Mesothelial cell of epicardium (in vitro differentiated cells): ENCODE data around the gene PRPF40A. TPM values are rescaled to one million over a fixed set of nuclear protein-coding genes. Genes with fewer than 3 reads are reported as not detected.

Experiments used
- DNase-seq, 2 experiments: peaks; one replicate each; pipeline ENCODE4 v3.0.0; 2021; ENCODE audit warnings: low spot score in 2 of 2; ENCODE audit not compliant: unreplicated experiment in 2 of 2
- H3K27ac Mint-ChIP-seq: 2 replicates; pipeline ENCODE4 v1.8.0; 2021; ENCODE audit warnings: mixed read lengths
- H3K27me3 Mint-ChIP-seq: 2 replicates; pipeline ENCODE4 v1.8.0; 2021; ENCODE audit warnings: low read depth, mixed read lengths
- H3K36me3 Mint-ChIP-seq: 2 replicates; pipeline ENCODE4 v1.8.0; 2021; ENCODE audit warnings: mixed read lengths
- H3K4me1 Mint-ChIP-seq: 2 replicates; pipeline ENCODE4 v1.8.0; 2021; ENCODE audit warnings: mixed read lengths
- H3K4me3 Mint-ChIP-seq: 2 replicates; pipeline ENCODE4 v1.8.0; 2021; ENCODE audit warnings: mild to moderate bottlenecking, moderate library complexity, mixed read lengths
- H3K9me3 Mint-ChIP-seq: 2 replicates; pipeline ENCODE4 v1.8.0; 2021; ENCODE audit warnings: mixed read lengths
- CTCF ChIP-seq: fragments of 200-600 bp; sonication (generic); IDR thresholded peaks from one replicate; pipeline ENCODE4 v1.5.0; 2021; ENCODE audit warnings: antibody characterized with exemption; ENCODE audit not compliant: unreplicated experiment
- total RNA-seq: library from RNA; stranded (reverse); gene quantifications from 3 replicates; pipeline ENCODE4 v1.2.1, GENCODE V29; 2021

The PRPF40A gene
- total RNA-seq, 1 donor from 2014 or later: 134 TPM

GRCh38 chr2:152657043-152657442 lies 60.2 kb downstream of the PRPF40A start:
- no peaks in the 10 kb centered on the region for H3K9me3 Mint-ChIP-seq
- H3K36me3 Mint-ChIP-seq: peaks cover 20% of the 10 kb centered on the region
- no peak for DNase-seq
- TF ChIP-seq CTCF: no peak
- H3K27me3 Mint-ChIP-seq: no peaks in the 10 kb centered on the region
- H3K27ac Mint-ChIP-seq: no peak overlapping the region
- no peaks in the 10 kb centered on the region for H3K4me1 Mint-ChIP-seq
- H3K4me3 Mint-ChIP-seq: no peak overlapping the region

GRCh38 chr2:152655880-152656279 lies 61.4 kb downstream of the PRPF40A start:
- H3K9me3 Mint-ChIP-seq: no peaks in the 10 kb centered on the region
- no peaks in the 10 kb centered on the region for H3K4me1 Mint-ChIP-seq
- no peak for DNase-seq
- H3K27ac Mint-ChIP-seq: no peak overlapping the region
- no peak for TF ChIP-seq CTCF
- H3K4me3 Mint-ChIP-seq: no peak overlapping the region
- H3K27me3 Mint-ChIP-seq: no peaks in the 10 kb centered on the region
- H3K36me3 Mint-ChIP-seq: peaks cover 18% of the 10 kb centered on the region

- Mint-ChIP-seq H3K36me3 (peaks cover 1% of the 10 kb centered on the region), H3K27ac (peak overlapping the region; percentile 21), H3K9me3 (no peaks in the 10 kb centered on the region), H3K27me3 (no peaks in the 10 kb centered on the region), H3K4me1 (peaks cover 6% of the 10 kb centered on the region), H3K4me3 (no peak overlapping the region)
- no peak for DNase-seq
- TF ChIP-seq CTCF: no peak
These were observed 65.4 kb downstream of the PRPF40A start for GRCh38 chr2:152651834-152652233.

GRCh38 chr2:152650768-152651371 lies 66.4 kb downstream of the PRPF40A start:
- TF ChIP-seq CTCF: no peak
- H3K4me1 Mint-ChIP-seq: peaks cover 12% of the 10 kb centered on the region
- H3K36me3 Mint-ChIP-seq: no peaks in the 10 kb centered on the region
- no peak overlapping the region for H3K27ac Mint-ChIP-seq
- DNase-seq: no peak
- no peak overlapping the region for H3K4me3 Mint-ChIP-seq
- H3K9me3 Mint-ChIP-seq: no peaks in the 10 kb centered on the region
- no peaks in the 10 kb centered on the region for H3K27me3 Mint-ChIP-seq

- H3K27ac Mint-ChIP-seq: no peak overlapping the region
- TF ChIP-seq CTCF: no peak
- peaks cover 12% of the 10 kb centered on the region for H3K4me1 Mint-ChIP-seq
- no peaks in the 10 kb centered on the region for H3K27me3 Mint-ChIP-seq
- DNase-seq: no peak
- H3K4me3 Mint-ChIP-seq: no peak overlapping the region
- no peaks in the 10 kb centered on the region for H3K9me3 Mint-ChIP-seq
- peaks cover 6% of the 10 kb centered on the region for H3K36me3 Mint-ChIP-seq
These were observed 67.3 kb downstream of the PRPF40A start for GRCh38 chr2:152649997-152650396.

- Mint-ChIP-seq H3K27me3 (no peaks in the 10 kb centered on the region), H3K36me3 (peaks cover 9% of the 10 kb centered on the region), H3K9me3 (no peaks in the 10 kb centered on the region), H3K4me3 (no peak overlapping the region), H3K4me1 (peaks cover 12% of the 10 kb centered on the region), H3K27ac (no peak overlapping the region)
- DNase-seq: no peak
- TF ChIP-seq CTCF: peak; percentile 41
These were observed 68.9 kb downstream of the PRPF40A start for GRCh38 chr2:152648336-152648735.
